T-helper 17 cell (primary cell): ENCODE results near the gene PGA3. TPM values are rescaled to one million over a fixed set of nuclear protein-coding genes. Genes with fewer than 3 reads are reported as not detected.
A peak's percentile ranks its signal among the peaks of the same experiment; 100 is the strongest.
"Not testable (repeated sequence)": the region's sequence is repeated elsewhere in the genome, so short reads cannot be mapped to it uniquely, and the experiment has no call there.

Experiments used
- ATAC-seq: fragments of 150-1000 bp; cut with Tn5 transposase; 2 replicates; pipeline ENCODE4 v1.10.0; 2021; ENCODE audit warnings: mild to moderate bottlenecking, moderate library complexity
- DNase-seq, 3 donors: peaks; one replicate each; pipeline versions ENCODE4 v3.0.0 to v3.0.0-alpha.2; 2020 to 2021
- H3K9me3 ChIP-seq: one replicate; pipeline ENCODE4 v1.7.0; 2013; ENCODE audit warnings: low read length, mild to moderate bottlenecking; ENCODE audit not compliant: control insufficient read depth, poor library complexity, severe bottlenecking
- H3K27ac Mint-ChIP-seq: one replicate; pipeline ENCODE4 v1.8.0; 2022; ENCODE audit warnings: mild to moderate bottlenecking, moderate library complexity, mixed read lengths
- H3K27me3 Mint-ChIP-seq: one replicate; pipeline ENCODE4 v1.8.0; 2022; ENCODE audit warnings: mixed read lengths
- H3K36me3 Mint-ChIP-seq: one replicate; pipeline ENCODE4 v1.8.0; 2022; ENCODE audit warnings: low read depth, mixed read lengths
- H3K4me1 Mint-ChIP-seq: one replicate; pipeline ENCODE4 v1.8.0; 2022; ENCODE audit warnings: mild to moderate bottlenecking, mixed read lengths
- H3K4me3 Mint-ChIP-seq: one replicate; pipeline ENCODE4 v1.8.0; 2022; ENCODE audit warnings: mild to moderate bottlenecking, moderate library complexity, mixed read lengths
- total RNA-seq, 4 donors: library from RNA in 2 of 4; stranded (reverse) in 2 of 4; gene quantifications; one replicate each; pipeline ENCODE4 v1.2.3 and lab custom pipeline; 2022 to 2026

PGA3 gene
- total RNA-seq: not detected
- total RNA-seq (lab: John Stamatoyannopoulos, UW): 0 reads per million in 2 donors

DNA sequence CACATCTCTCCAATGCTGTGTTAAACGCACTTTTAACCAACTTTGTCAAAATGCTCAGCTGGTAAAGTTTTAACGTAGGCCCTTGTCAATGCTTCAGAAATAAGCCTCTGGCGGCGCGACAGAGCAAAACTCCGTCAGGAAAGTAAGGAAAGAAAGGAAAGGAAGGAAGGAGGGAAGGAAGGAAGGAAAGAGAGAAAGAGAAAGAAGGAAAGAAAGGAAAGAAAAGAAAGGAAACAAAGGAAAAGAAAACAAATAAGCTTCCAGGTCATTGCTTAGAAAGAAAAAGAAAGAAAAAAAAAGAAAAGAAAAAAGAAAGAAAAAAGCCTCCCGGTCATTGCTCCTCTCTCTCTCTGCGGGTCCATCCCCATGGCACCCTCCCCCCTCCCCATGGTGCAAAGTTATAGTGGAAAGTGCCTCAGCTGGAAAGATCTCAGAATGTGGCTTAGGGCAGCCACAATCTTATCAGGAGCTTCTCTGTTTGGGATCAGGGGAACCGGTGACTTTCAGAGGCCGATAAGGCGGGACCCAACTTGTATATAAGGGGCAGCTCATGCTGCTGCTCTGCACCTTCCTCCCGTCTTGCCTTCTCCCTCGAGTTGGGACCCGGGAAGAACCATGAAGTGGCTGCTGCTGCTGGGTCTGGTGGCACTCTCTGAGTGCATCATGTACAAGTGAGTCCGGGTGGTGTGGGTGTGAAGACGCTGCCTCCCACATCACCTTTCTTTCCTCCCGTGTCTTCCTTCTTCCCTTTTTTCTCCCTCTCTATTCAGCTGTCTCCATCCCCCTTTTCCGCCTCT is at the start of gene PGA3:
Gene PGA3, plus strand, starts transcription at position 566 of the 797 bp plus-strand sequence. Its CDS starts 50 bp downstream, at position 616.
- H3K4me3 Mint-ChIP-seq, DNase-seq, H3K4me1 Mint-ChIP-seq, H3K36me3 Mint-ChIP-seq, H3K27ac Mint-ChIP-seq, ATAC-seq, H3K9me3 ChIP-seq: not testable (repeated sequence)
- peaks cover 41% of the 10 kb centered on the region for H3K27me3 Mint-ChIP-seq

DNA sequence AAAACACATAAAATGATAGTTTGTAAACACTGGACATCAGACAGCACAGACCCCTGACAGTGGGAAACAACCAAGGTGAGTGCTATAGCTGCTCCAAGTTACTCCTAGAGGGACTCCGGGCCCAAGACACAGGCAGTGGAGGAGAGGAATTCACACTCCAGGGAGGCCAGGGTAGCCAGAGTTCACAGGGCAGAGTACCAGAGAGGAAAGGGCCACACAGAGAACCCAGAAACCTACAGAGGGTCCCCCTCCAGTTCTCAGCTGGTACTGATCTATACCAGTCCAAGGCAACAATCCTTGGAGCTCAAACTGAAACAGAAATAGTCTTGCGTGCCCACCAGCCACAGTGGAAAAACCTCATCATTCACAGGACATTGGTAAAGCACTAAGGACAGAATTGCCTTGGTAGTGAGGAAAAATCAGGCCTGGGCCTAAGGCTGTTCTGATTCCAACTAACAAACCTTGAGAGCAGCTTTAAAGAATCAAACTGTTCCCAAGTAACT is 49.7 kb upstream of the PGA3 start:
- Mint-ChIP-seq H3K4me1 (peaks cover 22% of the 10 kb centered on the region), H3K27ac (no peak overlapping the region), H3K36me3 (peaks cover 8% of the 10 kb centered on the region), H3K4me3 (no peak overlapping the region), H3K27me3 (no peaks in the 10 kb centered on the region)
- no peak for ATAC-seq
- H3K9me3 ChIP-seq: peaks cover 3% of the 10 kb centered on the region
- DNase-seq: no peak

- Mint-ChIP-seq H3K4me3 (no peak overlapping the region), H3K4me1 (peaks cover 26% of the 10 kb centered on the region)
Measured at GRCh38 chr11:61154528-61154927, 48.8 kb upstream of the PGA3 start.

DNA sequence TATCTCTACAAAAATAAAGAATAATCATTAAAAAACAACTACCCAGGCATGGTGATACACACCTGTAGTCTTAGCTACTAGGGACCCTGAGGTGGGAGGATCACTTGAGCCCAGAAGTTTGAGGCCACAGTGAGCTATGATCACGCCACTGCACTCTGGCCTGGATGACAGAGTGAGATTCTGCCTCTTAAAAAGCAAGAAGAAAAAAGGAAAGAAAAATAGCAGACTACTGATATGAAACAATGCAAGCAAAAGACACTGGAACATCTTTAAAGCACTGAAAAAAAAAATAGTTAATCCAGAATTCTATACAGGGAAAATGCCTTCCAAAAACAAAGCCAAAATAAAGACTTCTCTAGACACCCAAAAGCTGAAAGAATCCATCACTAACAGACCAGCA is 48.0 kb upstream of the PGA3 start:
- H3K36me3 Mint-ChIP-seq: peaks cover 8% of the 10 kb centered on the region
- H3K27me3 Mint-ChIP-seq: no peaks in the 10 kb centered on the region
- H3K4me3 Mint-ChIP-seq: no peak overlapping the region
- peaks cover 3% of the 10 kb centered on the region for H3K9me3 ChIP-seq
- no peak for ATAC-seq
- peaks cover 23% of the 10 kb centered on the region for H3K4me1 Mint-ChIP-seq
- no peak for DNase-seq
- no peak overlapping the region for H3K27ac Mint-ChIP-seq

More at GRCh38 chr11:61154528-61154927, 48.8 kb upstream of the PGA3 start:
- no peak for ATAC-seq
- peaks cover 8% of the 10 kb centered on the region for H3K36me3 Mint-ChIP-seq
- peaks cover 3% of the 10 kb centered on the region for H3K9me3 ChIP-seq
- no peaks in the 10 kb centered on the region for H3K27me3 Mint-ChIP-seq
- no peak overlapping the region for H3K27ac Mint-ChIP-seq
- DNase-seq: no peak

DNA sequence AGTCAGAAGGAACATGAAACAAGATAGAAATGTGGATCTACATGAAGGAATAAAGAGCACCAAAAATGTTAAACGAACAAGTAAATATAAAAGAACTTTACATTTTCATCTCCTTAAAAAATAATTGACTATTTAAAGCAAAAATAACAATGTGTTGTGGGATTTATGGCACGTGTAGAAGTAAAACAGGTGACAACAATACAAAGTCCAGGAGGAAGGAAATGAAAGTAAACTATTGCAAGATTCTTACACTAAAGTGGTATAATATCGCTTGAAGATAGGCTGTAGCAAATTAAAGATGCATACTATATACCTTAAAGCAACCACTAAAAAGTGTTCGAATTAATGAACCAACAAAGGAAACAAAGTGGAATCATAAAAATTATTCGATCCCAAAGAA is 47.6 kb upstream of the PGA3 start:
- no peak for DNase-seq
- ATAC-seq: no peak
- Mint-ChIP-seq H3K4me1 (peaks cover 25% of the 10 kb centered on the region), H3K36me3 (peaks cover 6% of the 10 kb centered on the region), H3K27me3 (no peaks in the 10 kb centered on the region), H3K4me3 (no peak overlapping the region), H3K27ac (no peak overlapping the region)
- peaks cover 3% of the 10 kb centered on the region for H3K9me3 ChIP-seq

DNA sequence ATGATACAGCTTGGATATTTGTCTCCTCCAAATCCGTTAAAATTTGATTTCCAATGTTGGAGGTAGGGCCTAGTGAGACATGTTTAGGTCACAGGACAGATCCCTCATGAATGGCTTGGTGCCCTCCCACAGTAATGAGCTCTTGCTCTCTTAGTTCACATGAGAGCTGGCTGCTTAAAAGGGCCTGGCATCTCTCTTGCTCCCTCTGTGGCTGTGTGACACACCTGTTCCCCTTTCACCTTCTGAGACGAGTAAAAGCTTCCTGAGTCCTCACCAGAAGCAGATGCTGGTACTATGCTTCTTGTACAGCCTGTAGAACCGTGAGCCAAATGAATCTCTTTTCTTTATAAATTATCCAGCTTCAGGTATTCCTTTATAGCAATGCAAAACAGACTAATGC is 45.6 kb upstream of the PGA3 start:
- Mint-ChIP-seq H3K27me3 (no peaks in the 10 kb centered on the region), H3K27ac (peak overlapping the region; percentile 69), H3K36me3 (peaks cover 6% of the 10 kb centered on the region), H3K4me1 (peaks cover 28% of the 10 kb centered on the region), H3K4me3 (no peak overlapping the region)
- ATAC-seq (no peak), DNase-seq (no peak)
- H3K9me3 ChIP-seq: peaks cover 3% of the 10 kb centered on the region

DNA sequence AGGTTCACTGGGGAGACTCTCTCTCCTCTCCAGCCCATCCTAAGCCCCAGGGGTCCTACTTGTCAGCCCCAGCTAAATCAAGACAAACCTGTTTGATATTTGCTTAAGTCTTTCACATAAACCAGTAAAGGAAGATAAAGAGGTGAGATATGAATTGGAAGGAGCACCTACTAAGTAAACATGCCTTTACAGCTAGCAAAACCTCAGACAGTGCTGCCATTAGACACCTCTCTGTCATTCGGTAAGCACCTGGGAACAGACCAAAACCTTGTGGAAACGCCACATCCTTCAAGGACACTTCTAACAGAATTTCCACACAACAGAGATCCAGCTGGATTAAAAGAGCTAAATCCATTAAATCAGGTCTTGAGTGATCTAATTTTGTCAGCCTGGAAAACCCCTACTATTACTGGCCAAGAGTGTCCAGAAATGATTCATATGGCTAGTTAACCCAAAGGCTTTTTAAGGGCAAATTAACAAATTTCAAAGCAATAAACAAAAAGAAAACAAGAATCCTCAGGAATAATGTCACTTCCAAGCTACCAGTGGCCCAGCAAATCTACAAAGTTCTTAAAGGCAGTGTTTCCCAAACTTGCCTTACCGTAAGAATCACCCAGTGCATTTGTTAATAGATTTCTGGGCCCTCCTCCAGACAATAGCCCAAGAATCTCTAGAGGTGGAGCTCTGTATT is 44.5 kb upstream of the PGA3 start:
- peaks cover 3% of the 10 kb centered on the region for H3K9me3 ChIP-seq
- DNase-seq (no peak), ATAC-seq (no peak)
- Mint-ChIP-seq H3K4me3 (no peak overlapping the region), H3K27me3 (no peaks in the 10 kb centered on the region), H3K36me3 (peaks cover 6% of the 10 kb centered on the region), H3K4me1 (peaks cover 26% of the 10 kb centered on the region), H3K27ac (peak overlapping the region; percentile 88)

DNA sequence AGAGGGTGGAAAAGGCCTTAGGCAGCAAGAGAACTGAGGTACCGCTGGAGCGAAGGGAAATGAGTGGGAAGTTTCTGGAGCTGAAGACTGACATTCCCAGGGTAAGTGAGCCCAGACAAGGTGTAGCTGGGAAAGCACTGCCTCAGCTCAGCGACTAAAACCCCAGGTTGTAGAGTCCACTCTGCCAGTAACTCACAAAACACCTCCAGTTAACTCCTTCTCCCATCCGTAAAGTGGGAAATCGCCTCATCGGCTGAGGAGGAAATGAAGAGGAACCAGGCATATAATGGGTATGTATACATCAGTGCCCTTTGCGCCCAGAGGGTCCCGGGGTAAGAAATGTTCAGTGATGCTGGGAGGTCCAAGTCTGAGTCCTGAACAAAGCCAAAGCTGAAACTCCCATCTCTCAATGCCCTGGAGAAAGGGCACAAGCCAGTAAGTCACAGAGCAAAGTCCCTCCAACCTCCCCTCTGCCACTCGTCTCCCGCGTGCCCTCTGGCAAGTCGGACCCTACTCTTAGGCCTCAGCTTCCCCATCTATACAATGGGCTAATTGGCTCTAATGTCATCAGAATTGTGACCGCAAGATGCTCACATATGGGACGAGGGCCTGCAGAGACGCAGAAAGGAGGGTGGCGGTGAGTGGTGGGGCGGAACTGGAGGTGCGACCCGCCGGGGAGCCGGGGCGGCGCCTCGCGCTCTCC is 42.7 kb upstream of the PGA3 start:
- ATAC-seq (no peak), DNase-seq (no peak)
- H3K27me3 Mint-ChIP-seq: no peaks in the 10 kb centered on the region
- H3K27ac Mint-ChIP-seq: peak overlapping the region; percentile 88
- H3K4me3 Mint-ChIP-seq: peak overlapping the region; percentile 82
- H3K4me1 Mint-ChIP-seq: peaks cover 29% of the 10 kb centered on the region
- no peaks in the 10 kb centered on the region for H3K36me3 Mint-ChIP-seq
- no peaks in the 10 kb centered on the region for H3K9me3 ChIP-seq

DNA sequence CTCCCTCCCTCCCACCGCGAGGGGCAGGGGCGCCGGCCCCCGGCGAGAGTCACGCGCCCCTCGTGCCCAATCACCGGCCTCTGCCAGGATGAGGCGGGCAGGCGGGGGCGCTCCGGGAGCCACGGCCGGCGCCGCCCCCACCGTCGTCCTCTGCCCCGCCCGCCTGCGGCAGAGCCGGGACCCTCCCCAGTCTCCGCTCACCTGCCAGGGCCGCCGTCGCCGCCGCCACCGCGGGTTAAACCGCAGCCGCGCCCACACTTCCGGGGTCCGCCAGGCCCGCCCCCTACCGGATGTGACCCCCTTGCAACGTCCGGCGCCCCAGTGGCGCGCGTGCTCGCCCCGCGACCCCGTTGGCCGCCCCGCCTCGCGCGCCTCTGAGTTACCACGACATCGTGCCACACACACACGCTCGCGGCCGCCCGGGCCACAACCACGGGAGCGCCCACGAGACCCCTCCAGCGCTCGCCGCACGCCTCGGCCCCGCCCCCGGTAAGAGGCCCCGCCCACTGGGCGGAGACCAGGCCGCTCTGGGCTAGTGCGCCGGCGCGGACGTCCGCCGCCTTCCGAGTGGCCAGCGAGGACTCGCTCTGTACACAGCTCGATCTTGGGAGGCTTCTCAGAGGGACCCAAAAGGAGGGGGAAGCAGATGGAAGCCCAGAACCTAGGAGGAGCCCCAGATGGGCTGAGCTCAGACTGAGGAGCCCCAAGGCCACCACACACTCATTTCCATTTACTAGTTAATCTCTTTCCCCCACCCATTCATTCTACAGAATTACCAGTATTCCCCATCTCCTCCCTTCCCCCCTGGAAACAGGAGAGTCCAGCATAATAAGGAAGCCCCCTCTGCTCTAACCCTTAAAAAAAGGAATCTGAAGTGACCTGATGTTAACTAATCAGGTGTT is 41.9 kb upstream of the PGA3 start, which contains the start of gene VPS37C:
Gene VPS37C, minus strand, starts transcription at position 237 of the 902 bp plus-strand sequence. CDS start 22,597 bp downstream, outside the sequence.
- Mint-ChIP-seq H3K36me3 (no peaks in the 10 kb centered on the region), H3K27ac (peak within 1 kb of the TSS; percentile 88), H3K27me3 (no peaks in the 10 kb centered on the region), H3K4me1 (peaks cover 29% of the 10 kb centered on the region), H3K4me3 (peak within 1 kb of the TSS; percentile 89)
- DNase-seq (peak; percentile 87 to 91 (median 88)), ATAC-seq (peak; percentile 81)
- H3K9me3 ChIP-seq: no peaks in the 10 kb centered on the region

DNA sequence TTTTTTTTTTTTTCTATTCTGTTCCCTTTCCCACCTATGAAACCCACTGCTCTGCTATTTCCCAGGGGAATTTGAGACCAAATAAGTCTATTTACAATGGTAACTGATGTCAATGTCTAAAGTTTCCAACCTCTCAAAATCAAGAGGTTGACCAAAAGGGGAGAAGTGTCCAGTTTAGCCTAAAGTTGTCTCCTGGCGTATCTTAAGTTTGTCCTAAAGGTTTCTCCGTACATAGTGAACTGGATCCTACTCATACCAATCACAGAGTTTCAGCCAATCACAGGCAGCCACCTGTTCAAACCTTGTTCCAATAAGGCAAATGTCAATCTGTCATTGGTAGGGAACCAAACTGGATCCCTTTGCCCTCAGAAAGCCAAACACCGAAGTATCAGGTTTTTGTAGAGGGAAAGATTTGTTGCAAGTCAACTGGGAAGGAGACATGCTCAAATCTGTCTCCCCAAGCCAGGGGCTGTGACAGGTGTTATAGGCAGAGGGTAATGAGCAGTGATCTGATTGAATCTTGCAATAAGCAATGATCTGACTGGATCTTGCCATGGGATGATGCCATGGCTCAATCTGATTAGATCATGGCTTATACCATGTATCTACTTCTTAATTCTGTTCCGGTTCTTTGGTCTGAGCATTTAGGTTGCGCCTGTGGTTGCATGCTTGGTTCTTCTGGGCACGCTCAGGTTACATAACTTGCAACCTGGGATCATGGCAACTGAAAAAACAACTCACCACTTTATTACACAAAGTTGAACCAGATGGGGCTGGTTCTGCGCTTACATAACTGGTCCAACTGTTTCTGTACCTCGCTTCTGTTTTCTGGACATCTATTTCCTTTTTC is 41.0 kb upstream of the PGA3 start:
- Mint-ChIP-seq H3K27me3 (no peaks in the 10 kb centered on the region), H3K36me3 (no peaks in the 10 kb centered on the region), H3K4me1 (peaks cover 26% of the 10 kb centered on the region), H3K4me3 (peak overlapping the region; percentile 89), H3K27ac (peak overlapping the region; percentile 80)
- ATAC-seq (no peak), DNase-seq (no peak)
- H3K9me3 ChIP-seq: no peaks in the 10 kb centered on the region

GRCh38 chr11:61163021-61163420 is 40.3 kb upstream of the PGA3 start:
- H3K27ac Mint-ChIP-seq: no peak overlapping the region
- no peak overlapping the region for H3K4me3 Mint-ChIP-seq
- DNase-seq (no peak), ATAC-seq (no peak)
- no peaks in the 10 kb centered on the region for H3K9me3 ChIP-seq
- no peaks in the 10 kb centered on the region for H3K36me3 Mint-ChIP-seq
- no peaks in the 10 kb centered on the region for H3K27me3 Mint-ChIP-seq
- H3K4me1 Mint-ChIP-seq: peaks cover 25% of the 10 kb centered on the region
